Ecto neural progenitor cell (in vitro differentiated cells): ENCODE results near the gene KLHL40.

Experiments used
- DNase-seq: peaks from one replicate; pipeline ENCODE4 v3.0.0-alpha.2; 2018; ENCODE audit warnings: low spot score

Gene KLHL40

DNA sequence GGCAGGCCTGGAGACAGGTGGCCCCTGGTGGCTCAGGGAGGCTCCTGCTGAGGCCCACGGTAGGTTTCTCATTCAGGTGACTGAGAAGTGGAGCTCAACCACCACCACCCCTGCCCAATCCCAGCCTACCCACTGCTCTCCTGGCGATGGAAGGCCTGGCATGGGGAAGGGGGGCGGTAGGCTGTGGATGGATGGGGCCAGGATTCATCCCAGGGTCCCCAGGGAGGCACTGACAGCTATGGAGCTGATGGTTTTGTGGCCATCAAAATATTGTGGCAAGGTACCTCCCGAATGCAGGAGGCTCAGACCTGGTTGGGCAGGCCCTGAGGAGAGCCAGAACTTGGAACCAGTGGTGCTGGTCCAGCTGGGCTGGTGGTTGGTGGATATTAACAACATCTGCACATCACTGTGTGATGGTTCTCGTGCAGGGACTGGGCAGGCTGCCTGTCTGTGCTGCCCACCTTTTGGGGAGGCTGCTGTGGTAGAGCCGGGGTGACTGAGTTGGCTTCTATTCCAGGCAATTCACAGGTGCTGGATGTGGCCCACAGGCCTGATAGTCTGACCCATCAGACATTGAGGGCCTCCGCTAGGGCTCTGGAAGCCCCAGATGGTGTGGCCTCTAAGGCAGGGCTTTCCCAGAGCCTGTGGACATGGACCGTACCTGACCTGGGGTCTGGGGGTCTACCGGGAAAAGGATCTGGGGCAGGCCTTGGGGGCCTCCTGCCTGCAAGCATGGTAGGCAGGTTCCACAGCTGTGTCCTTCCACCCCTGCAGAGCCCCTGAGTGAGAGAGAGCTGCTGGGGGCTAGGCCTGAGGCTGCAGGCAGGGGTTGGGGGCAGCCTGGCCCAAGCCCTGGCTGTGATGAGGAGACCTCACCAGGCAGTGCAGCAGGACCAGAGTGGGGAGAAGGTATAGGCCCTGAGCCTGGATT lies 28.4 kb upstream of the KLHL40 start:
- DNase-seq, result no peak

DNA sequence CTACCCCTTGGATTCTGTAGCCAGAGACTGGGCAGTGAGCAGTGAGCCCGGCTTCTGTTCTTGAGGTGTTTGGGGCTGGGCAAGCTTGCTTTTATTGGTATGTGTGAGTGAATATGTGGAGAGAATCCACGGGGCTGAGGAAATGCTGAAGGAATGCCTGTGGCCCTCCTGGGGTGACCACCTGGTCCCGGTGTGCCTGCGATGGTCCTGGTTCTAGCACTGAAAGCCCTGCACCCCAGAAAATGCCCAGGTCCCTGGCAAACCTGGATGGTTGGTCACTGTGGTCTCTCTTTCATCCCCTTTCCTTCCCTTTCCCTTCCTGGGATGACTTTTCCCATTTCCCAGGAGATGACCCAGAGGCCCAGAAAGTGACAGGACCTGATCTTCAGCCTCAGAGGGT lies 27.7 kb upstream of the KLHL40 start:
- DNase-seq, result no peak

DNA sequence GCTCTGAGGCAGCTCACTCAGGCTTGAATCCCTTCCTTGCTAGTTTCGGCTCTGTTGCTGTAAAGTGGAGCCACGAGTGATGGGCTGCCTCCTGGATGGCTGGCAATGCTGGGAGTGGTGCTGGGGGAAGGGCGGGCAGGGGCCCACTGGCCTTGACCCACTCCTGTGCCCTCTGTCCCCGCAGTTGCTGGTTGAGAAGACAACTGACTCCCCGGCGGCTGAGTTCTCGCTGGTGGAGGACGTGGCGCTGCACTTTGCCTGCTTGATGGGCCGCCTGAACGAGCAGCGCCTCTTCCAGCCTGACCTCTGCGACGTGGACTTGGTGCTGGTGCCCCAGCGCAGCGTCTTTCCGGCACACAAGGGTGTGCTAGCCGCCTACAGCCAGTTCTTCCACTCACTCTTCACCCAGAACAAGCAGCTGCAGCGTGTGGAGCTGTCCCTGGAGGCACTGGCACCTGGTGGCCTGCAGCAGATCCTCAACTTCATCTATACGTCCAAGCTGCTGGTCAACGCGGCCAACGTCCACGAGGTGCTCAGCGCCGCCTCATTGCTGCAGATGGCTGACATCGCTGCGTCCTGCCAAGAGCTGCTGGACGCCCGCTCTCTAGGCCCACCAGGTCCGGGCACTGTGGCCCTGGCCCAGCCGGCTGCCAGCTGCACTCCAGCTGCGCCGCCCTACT lies 27.1 kb upstream of the KLHL40 start:
- DNase-seq, result no peak

DNA sequence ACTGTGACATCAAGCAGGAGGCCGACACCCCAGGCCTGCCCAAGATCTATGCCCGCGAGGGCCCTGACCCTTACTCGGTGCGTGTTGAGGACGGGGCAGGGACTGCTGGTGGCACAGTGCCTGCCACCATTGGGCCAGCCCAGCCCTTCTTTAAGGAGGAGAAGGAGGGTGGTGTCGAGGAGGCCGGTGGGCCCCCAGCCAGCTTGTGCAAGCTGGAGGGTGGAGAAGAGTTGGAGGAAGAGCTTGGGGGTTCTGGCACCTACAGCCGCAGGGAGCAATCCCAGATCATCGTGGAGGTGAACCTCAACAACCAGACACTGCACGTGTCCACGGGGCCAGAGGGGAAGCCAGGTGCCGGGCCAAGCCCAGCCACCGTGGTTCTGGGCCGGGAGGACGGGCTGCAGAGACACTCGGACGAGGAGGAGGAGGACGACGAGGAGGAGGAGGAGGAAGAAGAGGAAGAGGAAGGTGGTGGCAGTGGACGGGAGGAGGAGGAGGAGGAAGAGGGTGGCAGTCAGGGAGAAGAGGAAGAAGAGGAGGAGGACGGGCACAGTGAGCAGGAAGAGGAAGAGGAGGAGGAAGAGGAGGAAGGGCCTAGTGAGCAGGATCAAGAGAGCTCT lies 26.5 kb upstream of the KLHL40 start:
- no peak for DNase-seq

DNA sequence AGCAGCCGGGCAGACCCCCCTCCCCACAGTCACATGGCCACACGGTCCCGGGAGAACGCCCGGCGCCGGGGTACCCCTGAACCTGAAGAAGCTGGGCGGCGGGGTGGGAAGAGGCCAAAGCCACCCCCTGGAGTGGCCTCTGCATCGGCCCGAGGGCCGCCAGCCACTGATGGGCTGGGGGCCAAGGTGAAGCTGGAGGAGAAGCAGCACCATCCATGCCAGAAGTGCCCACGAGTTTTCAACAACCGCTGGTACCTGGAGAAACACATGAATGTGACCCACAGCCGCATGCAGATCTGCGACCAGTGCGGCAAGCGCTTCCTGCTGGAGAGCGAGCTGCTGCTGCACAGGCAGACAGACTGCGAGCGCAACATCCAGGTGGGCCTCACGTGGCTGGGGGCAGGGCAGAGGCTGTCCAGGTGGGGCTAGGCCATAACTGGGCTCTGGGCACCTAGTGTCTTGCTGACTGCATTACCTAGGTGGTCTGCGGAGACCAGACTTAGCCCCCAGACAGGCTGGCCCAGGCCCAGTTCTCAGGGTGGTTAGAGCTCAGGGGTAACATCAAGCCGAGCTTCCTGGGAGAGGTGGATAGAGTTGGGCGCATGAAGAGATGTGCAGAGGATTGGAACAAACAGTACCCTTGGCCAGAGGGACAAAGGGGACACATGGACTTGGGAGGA lies 25.7 kb upstream of the KLHL40 start:
- no peak for DNase-seq

DNA sequence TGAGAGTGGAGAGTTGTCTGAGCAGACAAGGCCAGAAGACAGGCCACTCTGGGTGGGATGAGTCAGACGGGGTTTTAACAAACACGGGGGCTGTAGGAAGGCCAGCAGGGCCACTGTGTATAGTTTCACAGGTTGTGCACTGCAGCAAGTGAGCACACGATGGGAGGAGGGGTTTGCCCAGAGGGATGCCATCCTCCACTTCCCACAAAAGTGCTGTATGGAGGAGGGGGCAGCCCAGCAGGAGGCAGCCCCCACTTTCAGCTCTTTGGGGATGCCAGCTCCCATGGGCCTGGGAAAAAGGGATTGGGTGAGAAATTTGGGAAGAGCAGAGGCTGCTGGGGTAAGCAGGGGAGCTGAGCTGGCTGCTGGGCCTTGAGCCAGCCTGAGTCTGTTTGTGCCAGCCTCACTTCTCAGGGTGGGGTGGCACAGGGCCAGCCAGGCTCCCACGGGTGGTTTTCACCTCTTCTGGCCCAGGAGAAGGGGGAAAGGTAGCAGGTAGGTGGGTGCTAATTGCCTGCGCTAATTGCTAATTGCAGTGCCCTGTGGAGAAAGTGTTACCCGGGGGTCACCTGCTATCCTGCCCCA lies 25.1 kb upstream of the KLHL40 start:
- DNase-seq, result no peak

DNA sequence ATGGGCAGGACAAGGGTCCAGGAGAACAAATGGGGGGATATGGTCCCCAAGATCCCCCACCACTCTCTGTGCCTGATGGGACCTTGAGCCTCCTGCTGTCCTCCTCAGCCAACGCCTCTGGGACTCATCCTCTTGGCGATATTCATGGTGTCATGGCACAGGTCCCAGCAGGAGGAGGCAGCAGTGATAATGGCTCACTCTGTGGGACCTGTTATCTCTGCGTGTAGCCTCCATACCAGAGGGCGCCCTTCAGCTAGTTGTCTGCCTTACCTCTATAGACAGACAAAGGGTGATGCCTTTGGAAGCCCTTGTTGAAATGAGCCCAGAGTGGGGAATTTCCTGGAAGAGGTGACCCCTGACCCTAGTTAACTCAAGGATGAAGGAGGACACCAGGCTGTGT lies 24.4 kb upstream of the KLHL40 start:
- no peak for DNase-seq

DNA sequence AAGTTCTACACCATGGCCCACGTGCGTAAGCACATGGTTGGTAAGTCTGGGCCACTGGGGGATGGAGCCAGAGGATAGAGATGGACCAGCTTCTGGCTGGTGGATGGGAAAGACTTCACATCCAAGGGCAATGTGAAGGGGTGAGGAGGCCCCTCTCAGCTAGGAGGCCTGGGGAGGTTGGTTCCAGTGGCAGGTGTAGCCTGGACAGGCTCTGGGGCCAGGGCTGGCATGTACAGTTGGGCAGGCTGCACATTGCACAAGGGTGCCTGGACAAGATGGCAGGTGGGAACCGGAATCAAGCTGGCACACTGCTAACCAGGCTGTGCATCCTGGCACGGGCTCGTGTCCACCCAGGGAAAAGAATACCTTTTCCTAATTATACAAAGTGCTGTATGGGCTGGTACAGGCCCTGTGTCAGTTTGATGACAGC lies 23.7 kb upstream of the KLHL40 start:
- no peak for DNase-seq

DNA sequence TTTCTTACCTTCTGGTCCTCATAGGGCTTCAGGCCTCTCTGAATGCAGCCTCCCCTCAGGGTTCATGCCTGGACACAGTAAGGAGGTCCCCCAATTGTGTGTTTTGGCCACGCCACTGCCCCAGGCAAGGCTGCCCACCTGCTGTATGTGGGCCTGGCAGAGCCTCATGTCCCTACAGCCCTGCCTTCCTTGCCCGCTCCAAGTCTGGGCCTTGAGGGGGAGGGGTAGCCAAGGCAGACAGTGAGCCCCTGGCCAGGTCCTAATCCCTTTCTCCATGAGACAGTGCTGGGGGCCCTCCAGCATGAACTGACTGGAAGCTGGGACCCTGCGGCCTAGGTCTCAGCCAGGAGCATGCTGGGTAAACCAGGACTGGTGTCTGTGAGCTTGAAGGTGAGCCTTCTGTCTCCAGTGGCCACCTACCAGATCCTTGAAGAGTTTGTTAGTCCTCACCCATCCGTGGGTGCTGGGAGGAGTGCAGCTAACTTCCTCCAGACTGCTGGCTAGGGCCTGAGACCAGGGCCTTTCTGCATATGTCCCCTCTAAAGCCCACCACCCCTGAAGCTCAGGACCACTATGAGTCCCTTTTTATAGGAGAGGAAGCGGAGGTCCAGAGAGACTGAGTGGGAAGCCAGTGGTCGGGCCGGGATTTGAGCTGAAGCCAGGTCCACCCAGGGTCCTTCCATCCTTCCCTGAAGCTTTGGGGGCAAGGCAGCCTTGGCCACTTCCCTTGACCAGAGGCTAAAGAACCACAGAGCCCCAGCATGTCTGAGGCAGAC lies 23.1 kb upstream of the KLHL40 start:
- no peak for DNase-seq

DNA sequence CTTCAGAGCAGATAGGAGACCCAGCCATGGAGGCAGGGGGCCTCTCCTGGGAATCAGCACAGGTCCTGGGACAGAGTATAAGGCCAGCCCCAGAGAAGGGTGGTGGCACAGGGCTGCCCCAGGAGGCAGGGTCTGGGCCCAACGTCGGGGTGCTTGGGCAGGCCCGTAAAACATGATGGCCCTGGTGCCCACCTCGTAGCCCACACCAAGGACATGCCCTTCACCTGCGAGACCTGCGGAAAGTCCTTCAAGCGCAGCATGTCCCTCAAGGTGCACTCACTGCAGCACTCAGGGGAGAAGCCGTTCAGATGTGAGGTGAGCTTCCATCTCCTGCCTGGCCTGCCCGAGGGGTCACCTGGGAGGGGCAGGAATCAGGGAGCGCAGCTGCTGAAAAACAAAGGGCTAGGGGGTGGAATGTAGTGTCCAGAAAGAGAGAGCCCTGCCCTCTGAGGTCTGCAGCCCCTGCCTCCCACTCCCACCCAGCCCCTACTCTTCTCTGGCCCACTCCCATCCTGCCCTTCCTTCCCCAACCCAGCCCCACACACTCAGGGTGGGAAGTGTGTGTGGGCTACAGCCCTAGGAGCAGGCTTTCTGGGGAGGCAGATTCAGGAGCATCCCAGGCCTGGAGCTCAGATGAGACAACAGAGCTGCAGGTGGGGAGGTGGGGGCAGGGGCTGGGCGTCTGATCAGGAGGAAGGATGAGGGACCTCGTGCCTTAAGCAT lies 22.4 kb upstream of the KLHL40 start:
- no peak for DNase-seq

DNA sequence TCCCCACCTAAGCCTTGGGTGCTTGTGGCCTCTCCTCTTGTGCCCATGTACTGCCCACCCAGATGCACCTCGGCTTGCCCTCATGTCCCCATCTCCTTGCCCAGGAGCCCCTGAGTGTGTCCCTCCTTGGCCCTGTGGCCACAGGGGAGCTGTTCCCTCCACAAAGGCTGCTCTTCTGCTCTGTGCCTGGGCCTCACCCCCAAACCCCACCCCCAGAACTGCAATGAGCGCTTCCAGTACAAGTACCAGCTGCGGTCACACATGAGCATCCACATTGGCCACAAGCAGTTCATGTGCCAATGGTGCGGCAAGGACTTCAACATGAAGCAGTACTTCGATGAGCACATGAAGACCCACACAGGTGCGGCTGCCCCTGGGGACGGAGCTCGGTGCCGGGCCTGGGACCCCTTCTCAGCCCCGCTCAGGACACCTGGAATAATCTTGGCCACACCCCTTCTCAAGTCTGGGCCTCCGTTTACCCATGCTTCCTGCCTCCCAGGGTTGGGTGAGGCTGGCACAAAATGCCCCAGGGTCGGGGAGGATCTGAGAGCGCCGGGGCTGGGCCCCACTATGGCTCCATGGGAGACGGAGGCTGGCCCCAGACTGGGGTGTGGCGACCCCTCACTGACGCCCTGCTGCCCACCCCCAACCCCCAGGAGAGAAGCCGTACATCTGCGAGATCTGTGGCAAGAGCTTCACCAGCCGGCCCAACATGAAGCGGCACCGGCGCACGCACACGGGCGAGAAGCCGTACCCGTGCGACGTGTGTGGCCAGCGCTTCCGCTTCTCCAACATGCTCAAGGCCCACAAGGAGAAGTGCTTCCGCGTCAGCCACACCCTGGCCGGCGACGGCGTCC lies 21.5 kb upstream of the KLHL40 start:
- DNase-seq, result no peak

DNA sequence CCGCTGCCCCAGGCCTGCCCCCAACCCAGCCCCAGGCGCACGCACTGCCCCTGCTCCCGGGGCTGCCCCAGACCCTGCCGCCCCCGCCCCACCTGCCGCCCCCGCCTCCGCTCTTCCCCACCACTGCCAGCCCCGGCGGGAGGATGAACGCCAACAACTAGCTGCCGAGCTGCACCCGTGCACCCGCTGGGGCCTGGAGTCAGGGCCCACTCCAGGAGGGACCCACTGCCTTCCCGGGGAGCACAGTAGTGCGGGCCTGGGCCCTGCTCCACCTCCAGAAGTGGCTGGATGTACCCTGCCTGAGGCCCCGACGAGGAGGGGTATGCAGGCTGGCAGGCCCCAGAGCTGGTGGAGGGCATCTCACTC lies 20.9 kb upstream of the KLHL40 start:
- DNase-seq, result no peak

DNA sequence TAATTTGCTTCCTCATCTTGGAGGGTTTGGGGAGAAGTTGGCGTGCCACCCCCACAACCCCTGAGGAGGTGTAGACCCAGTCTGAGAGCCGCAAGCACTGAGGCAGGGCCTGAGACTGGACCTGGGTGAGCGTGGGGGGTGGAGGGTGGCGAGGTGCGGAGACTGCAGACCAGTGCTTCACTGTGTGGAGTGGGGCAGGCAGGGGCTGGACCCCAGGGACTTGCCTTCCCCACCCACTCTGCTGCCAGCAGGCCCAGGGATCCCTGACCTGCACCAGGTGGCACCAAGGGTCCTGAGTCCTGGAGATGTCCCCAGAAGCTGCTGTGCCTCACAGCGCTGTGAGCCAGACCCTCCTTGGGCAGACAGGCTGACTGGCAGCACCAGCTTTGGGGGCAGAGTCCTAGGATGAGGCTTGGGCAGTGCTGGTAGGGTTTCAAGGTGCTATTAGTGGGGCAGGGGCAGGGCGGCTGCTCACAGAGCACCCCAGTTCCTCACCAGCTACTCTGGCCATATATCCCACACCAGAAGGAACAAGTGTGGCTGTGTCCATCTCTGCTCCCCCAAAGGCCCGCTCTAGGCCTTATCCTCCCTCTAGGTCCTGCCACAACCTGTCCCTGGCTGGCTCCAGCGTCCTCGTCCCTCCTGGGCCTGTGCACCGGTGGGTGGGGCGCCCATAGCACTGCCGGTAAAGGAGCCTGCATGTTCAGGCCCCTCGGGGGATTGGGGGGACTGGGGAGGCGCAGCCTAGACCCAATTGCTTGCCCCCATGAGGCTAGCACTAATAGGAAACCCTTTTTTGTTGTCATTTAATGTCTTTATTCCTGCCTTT lies 20.1 kb upstream of the KLHL40 start:
- no peak for DNase-seq

DNA sequence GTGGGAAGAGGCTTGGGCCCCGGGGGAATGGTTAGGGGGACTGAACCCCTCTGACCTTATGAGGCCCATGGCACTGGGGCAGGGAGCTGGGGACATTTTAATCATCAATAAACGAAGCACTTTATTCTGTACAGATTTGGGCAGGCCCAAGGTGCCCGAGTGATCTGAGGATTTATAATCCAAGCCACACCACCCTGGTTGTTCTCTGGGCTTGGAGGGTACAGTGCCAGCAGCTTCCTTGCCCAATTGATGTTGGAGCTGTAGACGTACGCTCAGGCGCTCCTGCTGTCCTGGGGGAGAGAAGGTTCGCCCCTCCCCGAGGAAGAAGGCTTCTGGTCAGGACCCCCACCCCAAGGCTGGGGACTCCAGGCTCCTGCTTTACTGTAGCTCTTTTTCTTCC lies 19.3 kb upstream of the KLHL40 start:
- no peak for DNase-seq

DNA sequence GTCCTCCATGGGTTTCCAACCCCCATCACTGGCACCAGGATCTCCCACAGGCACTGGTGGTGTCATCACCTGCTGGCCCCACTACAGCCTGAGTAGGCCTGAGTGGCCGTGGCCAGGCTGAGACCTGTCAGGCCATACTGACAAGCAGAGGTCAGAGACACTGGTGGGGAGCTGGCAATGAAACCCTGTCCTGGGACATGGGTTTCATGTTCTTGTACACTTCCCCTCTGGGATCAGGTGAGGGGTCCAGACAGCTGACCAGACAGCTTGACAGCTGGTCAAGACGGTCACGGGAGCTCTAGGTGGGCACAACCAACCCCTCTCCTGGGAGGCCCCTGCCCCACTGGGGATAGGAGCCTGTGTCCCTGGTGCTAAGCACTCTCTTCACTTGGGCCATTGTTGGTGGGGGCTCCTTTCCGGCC lies 18.7 kb upstream of the KLHL40 start:
- DNase-seq, result no peak

DNA sequence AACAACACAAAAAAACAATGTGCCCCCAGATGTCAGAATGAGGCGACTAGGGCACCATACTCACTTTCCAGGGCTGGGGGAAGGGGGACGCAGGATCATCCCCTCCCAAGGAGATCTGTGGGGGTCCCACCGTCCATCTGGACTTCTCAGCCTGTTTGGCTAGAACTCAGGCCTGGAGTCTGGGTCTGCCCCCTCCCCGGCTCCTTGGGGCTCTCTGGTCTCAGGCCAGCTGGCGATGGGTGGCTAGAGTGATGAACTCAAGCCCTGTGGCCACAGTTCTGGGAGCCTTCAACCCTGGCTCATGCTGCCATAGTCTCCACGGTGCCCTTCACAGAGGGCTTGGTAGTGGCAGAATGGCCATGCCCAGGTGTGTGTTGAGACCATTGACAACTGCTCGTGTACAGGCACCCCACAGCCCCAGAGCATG lies 18.2 kb upstream of the KLHL40 start:
- no peak for DNase-seq

DNA sequence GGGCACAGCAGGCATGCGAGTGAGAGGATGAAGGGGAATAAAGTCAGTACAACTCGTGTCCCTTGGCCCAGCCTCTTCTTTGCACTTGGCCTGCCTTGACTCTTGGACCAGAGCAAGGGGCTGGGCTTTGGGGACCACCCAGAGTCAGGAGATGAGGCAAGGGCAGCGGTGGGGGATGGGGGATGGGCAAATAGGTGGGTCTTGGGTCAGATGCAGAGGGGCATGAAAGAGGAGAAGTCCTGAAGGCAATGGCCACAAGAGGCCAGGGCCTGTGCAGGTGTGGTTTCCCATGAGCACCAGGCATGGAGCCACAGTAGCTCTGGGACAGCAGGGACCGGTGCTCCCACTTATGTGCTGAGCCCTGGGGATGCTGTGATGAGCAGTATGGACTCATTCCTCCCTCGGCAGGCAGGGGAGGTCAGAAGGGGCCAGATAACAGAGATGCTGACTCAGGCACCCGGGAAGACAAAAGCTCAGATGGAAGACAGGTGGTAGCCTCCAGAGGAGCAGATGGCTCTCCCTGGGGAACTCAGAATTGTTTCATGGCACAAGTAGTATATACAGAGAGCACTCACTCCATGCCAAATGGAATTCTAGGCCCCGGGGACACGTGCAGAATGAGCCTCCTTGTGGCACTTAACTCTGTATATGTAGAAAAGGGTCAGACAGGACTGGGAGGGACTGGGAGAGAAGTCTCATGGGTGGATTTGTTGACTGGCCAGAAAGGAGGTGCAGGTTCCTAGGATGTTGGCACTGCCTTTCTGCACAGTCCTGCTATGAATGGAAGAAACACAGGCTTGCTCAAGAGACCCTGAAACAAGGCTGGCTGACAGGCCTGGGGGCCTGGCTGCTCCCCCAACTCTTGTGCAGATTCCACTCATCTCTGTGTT lies 17.6 kb upstream of the KLHL40 start:
- no peak for DNase-seq

DNA sequence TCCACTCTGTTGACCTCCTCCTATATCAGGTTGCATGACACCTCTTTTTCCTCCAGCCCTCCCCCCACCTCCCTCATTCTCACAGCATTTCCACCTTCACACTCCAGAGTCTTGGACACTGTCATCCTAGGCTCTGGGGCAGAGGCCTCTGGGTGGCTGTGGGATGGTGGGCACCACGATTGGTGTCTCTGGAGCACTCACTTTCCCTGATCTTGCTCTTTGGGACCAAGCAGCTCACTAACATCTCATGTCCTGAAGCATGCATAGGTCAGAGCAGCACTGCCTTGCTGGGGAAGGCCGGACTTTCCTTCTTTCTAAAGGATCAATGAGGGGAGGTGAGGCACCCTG lies 16.9 kb upstream of the KLHL40 start:
- no peak for DNase-seq
